ENCODE results near the gene ITGA5.

ITGA5 gene

DNA sequence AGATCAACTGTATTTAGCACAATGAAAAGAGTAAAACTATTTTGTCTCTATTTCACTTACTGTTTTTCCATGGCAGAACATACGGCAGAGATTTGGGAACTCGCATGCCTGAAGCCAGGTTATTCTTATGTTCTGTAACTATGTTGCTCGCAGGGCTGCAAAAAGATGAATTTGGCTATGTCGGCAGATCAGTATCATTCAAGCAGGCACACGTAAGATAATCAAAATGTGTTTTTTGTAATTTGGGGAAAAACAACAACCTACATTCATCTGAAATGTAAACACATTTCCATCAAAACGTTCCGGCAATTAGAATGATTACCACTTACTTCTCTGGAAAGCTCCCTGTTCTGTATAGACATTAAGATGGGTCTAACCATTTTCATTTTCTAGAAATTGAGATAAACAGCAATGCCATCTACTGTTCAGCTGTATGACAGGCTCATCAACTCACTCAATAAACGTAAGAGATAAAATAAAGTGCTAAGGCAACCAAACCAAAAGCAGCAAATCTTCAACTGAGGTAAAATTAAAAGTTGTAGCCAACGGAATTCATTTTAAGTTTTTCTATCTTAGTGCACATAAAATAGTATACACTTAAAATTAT lies 41.4 kb upstream of the ITGA5 start:
- no peak overlapping the region for H3K4me3 ChIP-seq (ENCODE audit: low read depth, low read length)
- H3K27me3 ChIP-seq (ENCODE audit: control insufficient read depth, insufficient read depth, low read length): no peaks in the 10 kb centered on the region
- no peak overlapping the region for H3K9ac ChIP-seq
- peaks cover 48% of the 10 kb centered on the region for H3K4me1 ChIP-seq
- H3K9me3 ChIP-seq (ENCODE audit: control insufficient read depth, low read length): no peaks in the 10 kb centered on the region
- no peaks in the 10 kb centered on the region for H3K36me3 ChIP-seq (ENCODE audit: control insufficient read depth, insufficient read depth, low read length)
- H2AFZ ChIP-seq: peak overlapping the region; percentile 70
- peak overlapping the region; percentile 61 for H3K27ac ChIP-seq
- no peaks in the 10 kb centered on the region for H3K79me2 ChIP-seq
- peak overlapping the region; percentile 16 for H3K4me2 ChIP-seq (ENCODE audit: low read length)
- peak; percentile 38 for TF ChIP-seq CTCF (IDR thresholded peaks at IDR 0.05)

- Histone ChIP-seq H3K9me3 (ENCODE audit: control insufficient read depth, low read length) (no peaks in the 10 kb centered on the region), H3K4me3 (ENCODE audit: low read depth, low read length) (no peak overlapping the region), H3K4me2 (ENCODE audit: low read length) (no peak overlapping the region), H3K79me2 (no peaks in the 10 kb centered on the region), H3K36me3 (ENCODE audit: control insufficient read depth, insufficient read depth, low read length) (no peaks in the 10 kb centered on the region), H2AFZ (peak overlapping the region; percentile 19), H3K9ac (no peak overlapping the region), H3K27me3 (ENCODE audit: control insufficient read depth, insufficient read depth, low read length) (no peaks in the 10 kb centered on the region), H3K27ac (peak overlapping the region; percentile 47), H3K4me1 (peaks cover 39% of the 10 kb centered on the region)
- no peak for TF ChIP-seq CTCF (IDR thresholded peaks at IDR 0.05)
Observed at GRCh38 chr12:54459355-54459754, 40.3 kb upstream of the ITGA5 start.

GRCh38 chr12:54455760-54456469 lies 36.8 kb upstream of the ITGA5 start:
- no peaks in the 10 kb centered on the region for H3K9me3 ChIP-seq (ENCODE audit: control insufficient read depth, low read length)
- no peak overlapping the region for H3K27ac ChIP-seq
- H3K36me3 ChIP-seq (ENCODE audit: control insufficient read depth, insufficient read depth, low read length): no peaks in the 10 kb centered on the region
- H3K27me3 ChIP-seq (ENCODE audit: control insufficient read depth, insufficient read depth, low read length): no peaks in the 10 kb centered on the region
- H3K4me3 ChIP-seq (ENCODE audit: low read depth, low read length): no peak overlapping the region
- no peak overlapping the region for H2AFZ ChIP-seq
- no peaks in the 10 kb centered on the region for H3K79me2 ChIP-seq
- TF ChIP-seq CTCF (IDR thresholded peaks at IDR 0.05): no peak
- no peak overlapping the region for H3K4me2 ChIP-seq (ENCODE audit: low read length)
- H3K4me1 ChIP-seq: peaks cover 20% of the 10 kb centered on the region
- no peak overlapping the region for H3K9ac ChIP-seq

GRCh38 chr12:54452628-54453027 lies 33.6 kb upstream of the ITGA5 start:
- no peaks in the 10 kb centered on the region for H3K79me2 ChIP-seq
- H3K27ac ChIP-seq: no peak overlapping the region
- TF ChIP-seq CTCF (IDR thresholded peaks at IDR 0.05): no peak
- H3K4me1 ChIP-seq: peaks cover 8% of the 10 kb centered on the region
- H3K27me3 ChIP-seq (ENCODE audit: control insufficient read depth, insufficient read depth, low read length): no peaks in the 10 kb centered on the region
- H2AFZ ChIP-seq: peak overlapping the region; percentile 53
- H3K9me3 ChIP-seq (ENCODE audit: control insufficient read depth, low read length): no peaks in the 10 kb centered on the region
- H3K9ac ChIP-seq: no peak overlapping the region
- no peak overlapping the region for H3K4me2 ChIP-seq (ENCODE audit: low read length)
- H3K4me3 ChIP-seq (ENCODE audit: low read depth, low read length): no peak overlapping the region
- H3K36me3 ChIP-seq (ENCODE audit: control insufficient read depth, insufficient read depth, low read length): no peaks in the 10 kb centered on the region

GRCh38 chr12:54448344-54448743 lies 29.3 kb upstream of the ITGA5 start:
- no peak for TF ChIP-seq CTCF (IDR thresholded peaks at IDR 0.05)

More at GRCh38 chr12:54448344-54448743, 29.3 kb upstream of the ITGA5 start:
- no peaks in the 10 kb centered on the region for H3K79me2 ChIP-seq
- H3K27ac ChIP-seq: no peak overlapping the region
- no peak overlapping the region for H3K9ac ChIP-seq
- no peak overlapping the region for H2AFZ ChIP-seq
- no peak overlapping the region for H3K4me3 ChIP-seq (ENCODE audit: low read depth, low read length)
- peaks cover 10% of the 10 kb centered on the region for H3K4me1 ChIP-seq
- no peak overlapping the region for H3K4me2 ChIP-seq (ENCODE audit: low read length)
- no peaks in the 10 kb centered on the region for H3K9me3 ChIP-seq (ENCODE audit: control insufficient read depth, low read length)
- H3K36me3 ChIP-seq (ENCODE audit: control insufficient read depth, insufficient read depth, low read length): no peaks in the 10 kb centered on the region
- H3K27me3 ChIP-seq (ENCODE audit: control insufficient read depth, insufficient read depth, low read length): no peaks in the 10 kb centered on the region

All from parathyroid adenoma (tissue), 2 donors.